AG04450 (cell line): Measurements from ENCODE around the gene POLR1E. TPM values are rescaled to one million over a fixed set of nuclear protein-coding genes. Genes with fewer than 3 reads are reported as not detected.
"Not testable (repeated sequence)": the region's sequence is repeated elsewhere in the genome, so short reads cannot be mapped to it uniquely, and the experiment has no call there.

Experiments used
- CTCF ChIA-PET: fragments of 300-600, 350-600 bp; formaldehyde crosslinking; extraction: SDS; loops from one replicate; lab custom pipeline; 2022; ENCODE audit warnings: antibody characterized with exemption, inconsistent platforms; lab: Charles Lee
- POLR2A ChIA-PET: fragments of 350-600 bp; formaldehyde crosslinking; extraction: SDS; loops from one replicate; lab custom pipeline; 2021; ENCODE audit warnings: antibody characterized with exemption, inconsistent platforms; lab: Yijun Ruan, JAX
- DNase-seq: peaks from one replicate; pipeline ENCODE4 v3.0.0-alpha.2; 2011; ENCODE audit warnings: low read depth, low spot score
- H3K27ac ChIP-seq: one replicate; pipeline ENCODE4 v1.5.1; 2012; ENCODE audit warnings: low read depth, low read length, control low read depth
- H3K27me3 ChIP-seq: one replicate; pipeline ENCODE4 v1.6.0; 2012; ENCODE audit warnings: low read length; ENCODE audit not compliant: control insufficient read depth, insufficient read depth
- H3K4me3 ChIP-seq: 2 replicates; pipeline ENCODE4 v1.5.1; 2011; ENCODE audit warnings: mild to moderate bottlenecking, low read depth, low read length, control low read depth
- H3K9me3 ChIP-seq: 2 replicates; pipeline ENCODE4 v1.5.1; 2012; ENCODE audit warnings: low read length; ENCODE audit not compliant: control insufficient read depth, insufficient read depth
- CTCF ChIP-seq: IDR thresholded peaks from 2 replicates; pipeline ENCODE4 v1.5.1; 2011; ENCODE audit warnings: low read depth, low read length, control low read depth, inconsistent platforms
- polyA plus RNA-seq: library from polyadenylated mRNA; depleted of rRNA; stranded (reverse); fragments of >200 nt; gene quantifications from 2 replicates; pipeline ENCODE4 v1.2.3, GENCODE V29; 2011

Gene POLR1E
- polyA plus RNA-seq, 1 experiment, result 44.5 TPM

GRCh38 chr9:37468620-37469019 lies 17.1 kb upstream of the POLR1E start:
- Histone ChIP-seq H3K27me3 (no peaks in the 10 kb centered on the region), H3K27ac (no peak overlapping the region), H3K9me3 (peaks cover 4% of the 10 kb centered on the region; the same call in 1 of the 2 replicates), H3K4me3 (no peak overlapping the region)
- TF ChIP-seq CTCF, result no peak
- no peak for DNase-seq
- CTCF ChIA-PET, result no interaction called here
- POLR2A ChIA-PET, result no interaction called here

DNA sequence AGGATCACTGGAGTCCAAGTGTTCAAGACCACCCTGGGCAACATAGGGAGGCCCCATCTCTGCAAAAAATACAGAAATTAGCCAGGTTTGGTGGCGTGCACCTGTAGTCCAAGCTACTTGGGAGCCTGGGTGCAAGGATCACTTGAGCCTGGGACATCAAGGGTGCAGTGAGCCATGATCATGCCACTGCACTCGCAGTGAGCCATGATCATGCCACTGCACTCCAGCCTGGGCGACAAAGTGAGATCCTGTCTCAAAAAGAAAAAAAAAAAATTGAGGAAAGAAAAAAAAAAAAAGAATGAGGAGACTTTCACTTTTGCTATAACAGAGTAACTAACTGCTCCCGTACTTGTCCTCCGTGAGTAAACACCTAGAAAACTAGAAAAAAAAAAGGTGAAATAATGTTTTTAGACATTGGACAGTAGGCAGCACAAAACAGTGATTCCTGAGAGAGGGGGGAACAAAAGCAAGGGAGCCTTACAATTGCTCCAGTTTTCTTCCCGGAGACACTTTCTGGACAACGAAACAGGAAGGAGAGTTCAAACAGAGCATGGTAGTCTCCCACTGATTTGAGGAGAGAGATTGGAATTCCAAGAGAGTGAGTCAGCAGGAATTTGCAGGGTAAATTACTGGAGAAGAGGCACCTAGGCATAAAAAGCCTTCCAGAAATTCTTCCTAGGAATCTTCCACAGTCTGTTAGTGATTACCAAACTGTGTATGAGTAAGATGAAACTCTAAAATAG lies 13.6 kb upstream of the POLR1E start:
- ChIA-PET POLR2A (interaction anchor here (0.7 kb wide), 1 partner anchor 29 kb away, joined by 6 read pairs; no protein-coding TSS in a partner anchor), CTCF (interaction anchor here (1.2 kb wide), 1 partner anchor 9 kb away, joined by 7 read pairs; no protein-coding TSS in a partner anchor)
- peaks cover 2% of the 10 kb centered on the region for H3K9me3 ChIP-seq
- no peak for TF ChIP-seq CTCF
- no peaks in the 10 kb centered on the region for H3K27me3 ChIP-seq
- H3K4me3 ChIP-seq, result peak overlapping the region; percentile 55
- peak; percentile 83 for DNase-seq
- H3K27ac ChIP-seq, result peak overlapping the region; percentile 92

GRCh38 chr9:37473982-37474381 lies 11.8 kb upstream of the POLR1E start:
- POLR2A ChIA-PET, DNase-seq, H3K27ac ChIP-seq, H3K4me3 ChIP-seq, H3K27me3 ChIP-seq, H3K9me3 ChIP-seq: not testable (repeated sequence)
- CTCF ChIA-PET, result interaction anchor here (0.6 kb wide), 1 partner anchor 8 kb away, joined by 4 read pairs; no protein-coding TSS in a partner anchor

DNA sequence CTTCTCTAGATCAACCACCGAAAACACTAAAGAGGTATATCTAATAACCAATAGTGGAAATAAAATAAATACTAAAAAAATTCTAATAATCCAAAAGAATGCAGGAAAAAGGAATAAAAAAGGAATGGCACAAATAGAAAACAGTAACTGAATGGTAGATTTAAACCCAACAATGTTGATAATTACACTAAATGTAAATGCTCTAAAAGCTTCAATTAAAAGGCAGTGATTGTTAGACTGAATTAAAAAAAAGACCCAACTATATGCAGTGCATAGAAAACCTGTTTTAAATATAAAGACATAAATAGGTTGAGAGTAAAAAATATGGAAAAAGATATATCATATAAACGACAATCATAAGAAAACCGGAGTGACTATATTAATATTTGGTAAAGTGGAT lies 11.3 kb upstream of the POLR1E start:
- no peak overlapping the region for H3K27ac ChIP-seq
- no peak overlapping the region for H3K4me3 ChIP-seq
- CTCF ChIA-PET, result no interaction called here
- no peak for DNase-seq
- TF ChIP-seq CTCF, result no peak
- peaks cover 6% of the 10 kb centered on the region for H3K27me3 ChIP-seq
- POLR2A ChIA-PET, result no interaction called here
- peaks cover 2% of the 10 kb centered on the region for H3K9me3 ChIP-seq

- Histone ChIP-seq H3K9me3 (peaks cover 2% of the 10 kb centered on the region), H3K27me3 (peaks cover 8% of the 10 kb centered on the region), H3K4me3 (no peak overlapping the region), H3K27ac (no peak overlapping the region)
- CTCF ChIA-PET, result no interaction called here
- no peak for DNase-seq
- TF ChIP-seq CTCF, result no peak
- POLR2A ChIA-PET, result no interaction called here
Measured at GRCh38 chr9:37476930-37477329, 8.8 kb upstream of the POLR1E start.

GRCh38 chr9:37477443-37477842 lies 8.3 kb upstream of the POLR1E start:
- H3K27ac ChIP-seq, H3K9me3 ChIP-seq, H3K4me3 ChIP-seq, POLR2A ChIA-PET, DNase-seq, CTCF ChIA-PET, H3K27me3 ChIP-seq: not testable (repeated sequence)

DNA sequence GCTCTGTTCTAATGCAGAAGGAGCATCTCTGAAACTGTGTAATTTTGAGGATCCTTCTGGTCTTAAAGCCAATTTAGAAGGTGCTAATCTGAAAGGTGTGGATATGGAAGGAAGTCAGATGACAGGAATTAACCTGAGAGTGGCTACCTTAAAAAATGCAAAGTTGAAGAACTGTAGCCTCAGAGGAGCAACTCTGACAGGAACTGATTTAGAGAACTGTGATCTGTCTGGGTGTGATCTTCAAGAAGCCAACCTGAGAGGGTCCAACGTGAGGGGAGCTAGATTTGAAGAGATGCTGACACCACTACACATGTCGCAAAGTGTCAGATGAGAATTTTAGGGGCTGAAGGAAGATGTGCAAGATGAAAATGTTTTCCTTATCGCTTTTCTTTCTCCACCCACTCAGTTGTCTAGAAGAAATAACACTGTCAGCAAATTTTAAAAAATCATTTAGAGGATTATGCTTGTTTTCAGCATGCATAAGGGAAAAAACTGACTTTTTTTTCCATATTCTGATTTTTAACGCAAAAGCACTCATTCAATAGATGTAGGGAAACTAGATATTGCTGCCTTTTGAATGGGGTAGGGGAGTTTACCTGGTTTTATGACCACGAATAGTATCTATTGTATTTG lies 7.6 kb upstream of the POLR1E start:
- DNase-seq, H3K9me3 ChIP-seq, CTCF ChIA-PET, H3K27ac ChIP-seq, POLR2A ChIA-PET, H3K27me3 ChIP-seq, H3K4me3 ChIP-seq: not testable (repeated sequence)
